NCI-H510A (cell line): Measurements from ENCODE around the gene RNU2-63P.
"Not testable (repeated sequence)": the region's sequence is repeated elsewhere in the genome, so short reads cannot be mapped to it uniquely, and the experiment has no call there.

Source experiments
- DNase-seq: peaks from one replicate; lab custom pipeline; 2025; lab: John Stamatoyannopoulos, UW

The RNU2-63P gene

GRCh38 chr2:88016086-88016959 lies at the start of gene RNU2-63P:
Gene RNU2-63P, minus strand, starts transcription at chr2:88016547.
- DNase-seq, result no peak

GRCh38 chr2:88061295-88061694 lies 44.9 kb upstream of the RNU2-63P start:
- no peak for DNase-seq

DNA sequence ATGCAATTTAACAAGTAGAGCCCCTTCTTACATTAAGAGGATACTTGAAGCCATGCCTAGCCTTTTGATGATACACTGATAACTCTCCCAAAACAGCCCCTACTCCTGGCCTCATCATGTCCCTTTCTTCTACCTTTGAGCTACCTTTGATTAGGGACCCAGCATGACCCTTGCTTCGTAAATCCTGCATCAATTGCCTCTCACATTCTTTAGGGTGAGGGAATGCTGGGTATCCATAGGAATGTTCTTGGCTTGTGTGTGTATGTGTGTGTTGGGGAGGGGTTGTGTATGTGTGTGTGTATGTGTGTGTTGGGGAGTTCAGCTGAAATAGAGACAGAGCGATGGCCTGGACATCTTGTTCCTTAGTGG lies 44.5 kb upstream of the RNU2-63P start:
- no peak for DNase-seq

DNA sequence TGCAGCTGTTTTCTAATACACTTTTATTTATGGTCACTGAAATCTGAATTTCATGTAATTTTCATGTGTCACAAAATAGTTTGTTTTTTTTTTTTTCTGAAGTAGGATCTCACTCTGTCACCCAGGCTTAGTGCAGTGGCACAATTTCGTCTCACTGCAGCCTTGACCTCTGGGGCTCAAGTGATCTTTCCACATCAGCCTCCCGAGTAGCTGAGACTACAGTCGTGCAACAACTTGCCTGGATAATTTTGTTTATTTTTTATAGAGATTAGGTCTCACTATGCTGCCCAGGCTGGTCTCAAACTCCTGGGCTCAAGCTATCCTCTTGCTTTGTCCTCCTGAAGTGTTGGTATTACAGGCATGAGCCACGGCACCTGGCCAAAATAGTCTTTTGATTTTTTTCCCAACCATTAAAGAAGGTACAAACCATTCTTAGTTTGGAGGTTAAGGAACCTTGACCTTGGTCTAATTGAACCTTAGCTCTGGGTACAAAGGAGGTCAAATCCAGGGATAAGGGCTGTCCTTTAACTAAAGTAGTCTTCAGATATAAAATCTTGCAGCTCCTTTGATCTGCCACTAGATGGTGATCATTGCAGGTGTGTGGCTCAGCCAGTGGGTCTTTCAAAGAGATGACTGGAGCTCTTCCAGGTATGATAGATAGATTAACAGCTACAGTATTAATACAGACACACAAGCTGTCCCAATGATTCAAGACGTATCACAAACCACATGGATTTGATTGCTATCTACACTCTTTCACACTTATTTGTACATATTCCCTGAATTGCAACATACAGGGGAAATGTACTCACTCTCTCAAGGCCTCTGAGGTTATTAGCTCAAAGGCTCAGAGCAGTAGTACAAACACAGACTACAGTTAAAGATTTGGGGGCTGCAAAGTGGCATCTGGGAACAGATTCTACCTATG lies 43.9 kb upstream of the RNU2-63P start:
- DNase-seq, result no peak

GRCh38 chr2:88058191-88058590 lies 41.8 kb upstream of the RNU2-63P start:
- no peak for DNase-seq

GRCh38 chr2:88057437-88057844 lies 41.1 kb upstream of the RNU2-63P start:
- no peak for DNase-seq

- peak; percentile 56 for DNase-seq
Observed at GRCh38 chr2:88055371-88056128, 39.2 kb upstream of the RNU2-63P start, which contains the start of gene KRCC1. Gene KRCC1, minus strand, starts transcription at chr2:88055783. Its CDS starts 27,220 bp downstream, at chr2:88028563.

GRCh38 chr2:88054782-88055370 lies 38.5 kb upstream of the RNU2-63P start:
- DNase-seq, result no peak

- no peak for DNase-seq
Observed at GRCh38 chr2:88053934-88054781, 37.8 kb upstream of the RNU2-63P start.

DNA sequence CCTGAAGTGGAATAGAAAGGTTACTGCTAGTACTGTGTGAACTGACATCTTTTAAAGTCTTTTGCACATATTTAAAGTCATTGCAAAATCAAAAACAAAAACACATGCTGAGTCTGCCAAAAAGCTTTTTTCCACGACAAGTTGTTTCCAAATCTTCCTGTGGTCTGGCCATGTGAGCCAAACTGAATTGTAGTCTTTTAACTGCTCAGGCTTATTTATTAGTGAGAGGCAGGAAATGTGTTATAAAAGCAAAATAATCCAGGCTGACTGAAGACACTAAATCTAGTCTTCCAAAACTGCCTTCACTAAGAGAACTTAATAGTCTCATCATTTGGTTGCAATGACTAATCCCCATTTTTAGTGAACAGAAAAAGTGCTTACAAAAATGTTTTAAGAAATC lies 36.9 kb upstream of the RNU2-63P start:
- DNase-seq, result no peak

- DNase-seq, result no peak
Observed at GRCh38 chr2:88051792-88052191, 35.4 kb upstream of the RNU2-63P start.

- DNase-seq, result no peak
Observed at GRCh38 chr2:88049622-88050021, 33.3 kb upstream of the RNU2-63P start.

DNA sequence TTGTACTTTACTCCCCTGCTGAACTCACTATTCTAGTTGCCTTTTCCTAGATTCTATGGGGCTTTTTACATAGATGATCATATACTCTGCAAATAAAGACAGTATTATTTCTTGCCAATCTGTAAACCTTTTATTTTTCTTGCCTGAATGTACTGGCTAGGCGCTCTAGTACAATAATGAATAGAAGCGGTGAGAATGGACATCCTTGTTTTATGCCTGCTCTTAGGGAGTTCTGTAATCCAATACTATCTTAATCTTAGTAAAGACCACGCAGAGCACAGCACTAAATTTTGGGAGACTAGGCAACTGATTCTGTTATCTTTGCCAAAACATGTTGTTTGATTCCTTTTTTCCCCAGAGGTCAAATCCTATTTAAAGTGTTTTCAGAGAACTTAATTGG lies 32.2 kb upstream of the RNU2-63P start:
- no peak for DNase-seq

DNA sequence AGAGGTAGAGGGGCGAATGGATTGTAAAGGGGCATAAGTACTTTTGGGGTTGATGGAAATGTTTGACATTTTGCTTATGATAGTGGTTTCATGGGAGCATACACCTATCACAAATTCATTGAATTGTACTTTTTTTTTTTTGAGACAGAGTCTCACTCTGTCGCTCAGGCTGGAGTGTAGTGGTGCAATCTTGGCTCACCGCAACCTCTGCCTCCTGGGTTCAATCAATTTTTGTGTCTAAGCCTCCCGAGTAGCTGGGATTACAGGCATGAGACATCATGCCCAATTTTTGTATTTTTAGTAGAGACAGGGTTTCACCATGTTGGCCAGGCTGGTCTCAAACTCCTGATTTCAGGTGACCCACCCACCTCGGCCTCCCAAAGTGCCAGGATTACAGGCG lies 29.2 kb upstream of the RNU2-63P start:
- DNase-seq, result not testable (repeated sequence)

GRCh38 chr2:88042476-88042875 lies 26.1 kb upstream of the RNU2-63P start:
- DNase-seq, result no peak

- no peak for DNase-seq
Observed at GRCh38 chr2:88038263-88039105, 22.1 kb upstream of the RNU2-63P start.

GRCh38 chr2:88036606-88037005 lies 20.3 kb upstream of the RNU2-63P start:
- DNase-seq, result no peak

- no peak for DNase-seq
Observed at GRCh38 chr2:88036182-88036581, 19.8 kb upstream of the RNU2-63P start.

DNA sequence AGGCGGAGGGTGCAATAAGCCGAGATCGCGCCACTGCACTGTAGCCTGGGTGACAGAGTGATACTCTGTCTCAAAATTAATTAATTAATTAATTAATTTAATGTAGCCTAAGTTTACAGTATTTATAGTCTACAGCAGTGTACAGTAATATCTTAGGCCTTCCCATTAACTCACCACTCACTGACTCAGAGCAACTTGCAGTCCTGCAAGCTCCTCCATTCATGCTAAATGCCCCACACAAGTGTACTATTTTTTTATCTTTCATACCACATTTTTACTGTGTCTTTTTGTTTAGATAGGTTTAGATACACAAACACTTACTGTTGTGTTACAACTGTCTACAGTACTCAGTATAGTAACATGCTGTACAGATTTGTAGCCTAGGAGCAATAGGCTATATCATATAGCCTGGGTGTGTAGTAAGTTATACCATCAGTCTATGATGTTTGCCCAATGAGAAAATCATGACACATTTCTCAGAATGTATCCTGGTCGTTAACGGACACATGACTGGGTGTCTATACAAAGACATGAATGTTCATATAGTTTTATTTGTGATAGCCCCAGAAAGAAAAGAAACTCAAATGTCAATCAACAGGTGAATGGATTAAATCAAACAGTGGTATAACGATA lies 15.8 kb upstream of the RNU2-63P start:
- no peak for DNase-seq
